Non-pigmented ciliary epithelial cell (primary cell): ENCODE results near the gene CYFIP2.

Source experiments
- DNase-seq: peaks from one replicate; pipeline ENCODE4 v3.0.0-alpha.2; 2010; ENCODE audit warnings: low read depth

Gene CYFIP2

GRCh38 chr5:157324237-157324636 is 58.3 kb downstream of the CYFIP2 start:
- DNase-seq = no peak

- no peak for DNase-seq
Observed at GRCh38 chr5:157326440-157327005, 60.6 kb downstream of the CYFIP2 start.

- no peak for DNase-seq
Observed at GRCh38 chr5:157327771-157328170, 61.8 kb downstream of the CYFIP2 start.

- DNase-seq = peak; percentile 57
Observed at GRCh38 chr5:157328277-157328912, 62.5 kb downstream of the CYFIP2 start.

GRCh38 chr5:157331807-157332206 is 65.9 kb downstream of the CYFIP2 start:
- no peak for DNase-seq

GRCh38 chr5:157335534-157336422 is 69.9 kb downstream of the CYFIP2 start:
- no peak for DNase-seq

GRCh38 chr5:157336423-157336744 is 70.5 kb downstream of the CYFIP2 start:
- no peak for DNase-seq

- no peak for DNase-seq
Observed at GRCh38 chr5:157339409-157339808, 73.5 kb downstream of the CYFIP2 start.

- no peak for DNase-seq
Observed at GRCh38 chr5:157342822-157343402, 77.0 kb downstream of the CYFIP2 start.

- DNase-seq = no peak
Observed at GRCh38 chr5:157343842-157344790, 78.2 kb downstream of the CYFIP2 start.

GRCh38 chr5:157345067-157345466 is 79.1 kb downstream of the CYFIP2 start:
- no peak for DNase-seq

GRCh38 chr5:157345485-157345884 is 79.6 kb downstream of the CYFIP2 start:
- no peak for DNase-seq

- no peak for DNase-seq
Observed at GRCh38 chr5:157347301-157348048, 81.6 kb downstream of the CYFIP2 start.

- DNase-seq = no peak
Observed at GRCh38 chr5:157348049-157348400, 82.1 kb downstream of the CYFIP2 start.

- DNase-seq = no peak
Observed at GRCh38 chr5:157350939-157351801, 85.2 kb downstream of the CYFIP2 start.

- DNase-seq = no peak
Observed at GRCh38 chr5:157351802-157352092, 85.8 kb downstream of the CYFIP2 start.

- no peak for DNase-seq
Observed at GRCh38 chr5:157352756-157353340, 86.9 kb downstream of the CYFIP2 start.

- no peak for DNase-seq
Observed at GRCh38 chr5:157354800-157355199, 88.9 kb downstream of the CYFIP2 start.

GRCh38 chr5:157356576-157356975 is 90.7 kb downstream of the CYFIP2 start:
- DNase-seq = no peak

GRCh38 chr5:157357823-157358222 is 91.9 kb downstream of the CYFIP2 start:
- no peak for DNase-seq
